IMR-90 (cell line): ENCODE results near the gene LY86. TPM values are rescaled to one million over a fixed set of nuclear protein-coding genes. Genes with fewer than 3 reads are reported as not detected.

ENCODE experiments used
- ATAC-seq: fragments of 200-7000 bp; cut with Tn5 transposase; 2 replicates; pipeline ENCODE4 v1.9.1; 2020; ENCODE audit warnings: low read depth, mild to moderate bottlenecking, moderate library complexity
- BruUV-seq: library from RNA; stranded (reverse); fragments of 400-500 nt; replicated peaks from 2 replicates; lab custom pipeline; 2021; lab: Mats Ljungman, UMichigan
- CTCF ChIA-PET: fragments of 300-600 bp; formaldehyde crosslinking; extraction: SDS; loops from one replicate; lab custom pipeline; 2021; ENCODE audit warnings: antibody characterized with exemption; lab: Yijun Ruan, JAX
- POLR2A ChIA-PET: fragments of 300-600 bp; sonication (Branson Sonifier 250); formaldehyde crosslinking; loops from one replicate; lab custom pipeline; 2022; ENCODE audit warnings: antibody characterized with exemption; ENCODE audit not compliant: unreplicated experiment; lab: Charles Lee
- DNase-seq: peaks from one replicate; pipeline ENCODE4 v3.0.0; 2013
- H2AFZ ChIP-seq: replicated peaks from 2 replicates; pipeline ENCODE3; 2013; ENCODE audit warnings: low read length, mild to moderate bottlenecking; ENCODE audit not compliant: poor library complexity
- H2AK5ac ChIP-seq: 2 replicates; pipeline ENCODE4 v1.6.1; 2013; ENCODE audit warnings: low read depth, low read length, inconsistent platforms
- H2AK9ac ChIP-seq: replicated peaks from 2 replicates; pipeline ENCODE3; 2013; ENCODE audit warnings: mild to moderate bottlenecking, low read depth, low read length, moderate library complexity; ENCODE audit not compliant: poor library complexity
- H2BK120ac ChIP-seq: 2 replicates; pipeline ENCODE4 v1.6.1; 2013; ENCODE audit warnings: low read depth, low read length, inconsistent platforms
- H2BK15ac ChIP-seq: 3 replicates; pipeline ENCODE4 v1.6.1; 2013; ENCODE audit warnings: low read depth, low read length, inconsistent platforms
- H2BK20ac ChIP-seq: 2 replicates; pipeline ENCODE4 v1.6.1; 2013; ENCODE audit warnings: low read depth, mild to moderate bottlenecking, inconsistent platforms, low read length, moderate library complexity
- H2BK5ac ChIP-seq: 2 replicates; pipeline ENCODE4 v1.6.1; 2013; ENCODE audit warnings: mild to moderate bottlenecking, low read depth, low read length, inconsistent platforms; ENCODE audit not compliant: poor library complexity, severe bottlenecking
- H3K14ac ChIP-seq: replicated peaks from 2 replicates; pipeline ENCODE4 v1.6.1; 2013; ENCODE audit warnings: low read depth, low read length, inconsistent platforms
- H3K18ac ChIP-seq: 2 replicates; pipeline ENCODE4 v1.6.1; 2013; ENCODE audit warnings: low read depth, low read length, control low read depth
- H3K23ac ChIP-seq: 2 replicates; pipeline ENCODE4 v1.6.1; 2013; ENCODE audit warnings: low read depth, low read length, inconsistent platforms
- H3K27ac ChIP-seq: 2 replicates; pipeline ENCODE4 v1.5.1; 2013; ENCODE audit warnings: mild to moderate bottlenecking, control low read depth, low read length; ENCODE audit not compliant: insufficient read depth
- H3K27me3 ChIP-seq: 2 replicates; pipeline ENCODE4 v1.6.1; 2013; ENCODE audit warnings: low read length; ENCODE audit not compliant: control insufficient read depth, insufficient read depth
- H3K36me3 ChIP-seq: 2 replicates; pipeline ENCODE4 v1.6.1; 2013; ENCODE audit warnings: low read length, mixed read lengths; ENCODE audit not compliant: control insufficient read depth, insufficient read depth
- H3K4ac ChIP-seq: 2 replicates; pipeline ENCODE4 v1.6.1; 2013; ENCODE audit warnings: low read depth, low read length, inconsistent platforms
- H3K4me1 ChIP-seq: 2 replicates; pipeline ENCODE4 v1.6.1; 2013; ENCODE audit warnings: low read length, mixed read lengths; ENCODE audit not compliant: control insufficient read depth, insufficient read depth
- H3K4me2 ChIP-seq: 2 replicates; pipeline ENCODE4 v1.6.1; 2013; ENCODE audit warnings: low read depth, mild to moderate bottlenecking, control low read depth, low read length, moderate library complexity
- H3K4me3 ChIP-seq: 2 replicates; pipeline ENCODE4 v1.5.1; 2013; ENCODE audit warnings: low read depth, mild to moderate bottlenecking, control low read depth, low read length, moderate library complexity; ENCODE audit not compliant: insufficient read depth
- H3K56ac ChIP-seq: 2 replicates; pipeline ENCODE4 v1.6.1; 2013; ENCODE audit warnings: low read length, inconsistent platforms; ENCODE audit not compliant: insufficient read depth; ENCODE audit errors: extremely low read depth
- H3K79me1 ChIP-seq, 2 experiments: 2 replicates each; pipeline ENCODE4 v1.6.1; 2013; ENCODE audit warnings: low read length in 2 of 2, inconsistent platforms in 1 of 2, low read depth in 1 of 2
- H3K9ac ChIP-seq: 2 replicates; pipeline ENCODE4 v1.6.1; 2013; ENCODE audit warnings: low read depth, low read length, control low read depth
- H3K9me1 ChIP-seq: 2 replicates; pipeline ENCODE4 v1.6.1; 2013; ENCODE audit warnings: low read length, inconsistent platforms; ENCODE audit not compliant: insufficient read depth
- H3K9me3 ChIP-seq: 2 replicates; pipeline ENCODE4 v1.6.1; 2013; ENCODE audit warnings: low read length; ENCODE audit not compliant: control insufficient read depth, insufficient read depth
- H4K20me1 ChIP-seq: 2 replicates; pipeline ENCODE4 v1.6.1; 2013; ENCODE audit warnings: low read length, inconsistent platforms; ENCODE audit not compliant: insufficient read depth
- H4K5ac ChIP-seq: 2 replicates; pipeline ENCODE4 v1.6.1; 2013; ENCODE audit warnings: mild to moderate bottlenecking, low read depth, low read length, control low read depth
- H4K8ac ChIP-seq, 2 experiments: 2 replicates each; pipeline ENCODE4 v1.6.1; 2013; ENCODE audit warnings: low read depth in 2 of 2, low read length in 2 of 2, control low read depth in 1 of 2, inconsistent platforms in 1 of 2
- H4K91ac ChIP-seq: 2 replicates; pipeline ENCODE4 v1.6.1; 2013; ENCODE audit warnings: low read depth, low read length, inconsistent platforms; ENCODE audit not compliant: insufficient read depth
- BHLHE40 ChIP-seq: fragments of 150-350 bp; IDR thresholded peaks from 2 replicates; pipeline ENCODE4 v1.6.1; 2016; ENCODE audit warnings: mild to moderate bottlenecking, low read depth, low read length
- CEBPB ChIP-seq: IDR thresholded peaks from 2 replicates; pipeline ENCODE4 v1.6.1; 2012; ENCODE audit warnings: low read depth, low read length, improper control_type of control experiment
- CHD1 ChIP-seq: IDR thresholded peaks from 2 replicates; pipeline ENCODE4 v1.6.1; 2012; ENCODE audit warnings: low read depth, low read length, improper control_type of control experiment
- FOS ChIP-seq: fragments of 150-350 bp; IDR thresholded peaks from 2 replicates; pipeline ENCODE4 v1.6.1; 2016; ENCODE audit warnings: low read depth, low read length
- MAFK ChIP-seq: IDR thresholded peaks from 2 replicates; pipeline ENCODE4 v1.6.1; 2012; ENCODE audit warnings: low read depth, low read length, improper control_type of control experiment
- MAZ ChIP-seq: IDR thresholded peaks from 2 replicates; pipeline ENCODE4 v1.6.1; 2012; ENCODE audit warnings: low read depth, mild to moderate bottlenecking, low read length, improper control_type of control experiment, moderate library complexity, borderline replicate concordance
- MXI1 ChIP-seq: IDR thresholded peaks from 2 replicates; pipeline ENCODE4 v1.6.1; 2012; ENCODE audit warnings: low read depth, mild to moderate bottlenecking, low read length, moderate library complexity, borderline replicate concordance
- NFE2L2 ChIP-seq: fragments of 150-350 bp; IDR thresholded peaks from 2 replicates; pipeline ENCODE4 v1.6.1; 2016; ENCODE audit warnings: low read depth, mild to moderate bottlenecking, low read length
- POLR2A ChIP-seq: IDR thresholded peaks from 2 replicates; pipeline ENCODE4 v1.6.1; 2012; ENCODE audit warnings: mild to moderate bottlenecking, low read depth, low read length
- RAD21 ChIP-seq: IDR thresholded peaks from 2 replicates; pipeline ENCODE4 v1.6.1; 2012; ENCODE audit warnings: low read length, improper control_type of control experiment
- RCOR1 ChIP-seq: IDR thresholded peaks from 2 replicates; pipeline ENCODE4 v1.6.1; 2012; ENCODE audit warnings: mild to moderate bottlenecking, low read length, improper control_type of control experiment; ENCODE audit not compliant: insufficient replicate concordance
- RFX5 ChIP-seq: IDR thresholded peaks from 2 replicates; pipeline ENCODE4 v1.8.0; 2012; ENCODE audit warnings: low read depth, mild to moderate bottlenecking, low read length, moderate library complexity
- SMC3 ChIP-seq: fragments of 150-350 bp; IDR thresholded peaks from 2 replicates; pipeline ENCODE4 v1.6.1; 2016; ENCODE audit warnings: low read depth, mild to moderate bottlenecking, antibody characterized with exemption, low read length, moderate library complexity
- WGBS, 2 experiments: methylation state at CpG; one replicate each; pipeline versions ENCODE4 v1.1.5 to v1.1.7; 2013; ENCODE audit warnings: missing lambda C conversion rate in 2 of 2; ENCODE audit not compliant: insufficient read length in 1 of 2; ENCODE audit errors: extremely low coverage in 2 of 2; 5-methylcytosine and 5-hydroxymethylcytosine counted together
- dilution Hi-C: fragments of 300-500 bp; cut with HindIII; formaldehyde crosslinking; loops from one replicate; pipeline ENCODE4 v1.14.3; 2018; ENCODE audit warnings: low sequenced_read_pairs; ENCODE audit not compliant: unreplicated experiment
- in situ Hi-C: fragments of 300-500 bp; cut with MboI; formaldehyde crosslinking; loops from 3 replicates; pipeline ENCODE4 v1.14.3; 2019; ENCODE audit warnings: low sequenced_read_pairs, inconsistent platforms, mixed read lengths
- intact Hi-C: fragments of 100-400 bp; cut with micrococcal nuclease; formaldehyde crosslinking; loops from 2 replicates; pipeline ENCODE4 v1.10.0; 2022
- polyA plus RNA-seq, 3 experiments: library from polyadenylated mRNA; depleted of rRNA; stranded (reverse); fragments of >200 nt; gene quantifications; 2 replicates each; pipeline ENCODE4 v1.2.3, GENCODE V29; 2012; ENCODE audit warnings: low replicate concordance in 1 of 3
- total RNA-seq: library from RNA; depleted of rRNA; stranded (reverse); fragments of >200 nt; gene quantifications from 2 replicates; pipeline ENCODE4 v1.2.3, GENCODE V29; 2012
- TF ChIP-seq, protein P1 (sequence below): conservative IDR thresholded peaks from 2 replicates; pipeline ENCODE4 v1.5.1; 2012; ENCODE audit warnings: mild to moderate bottlenecking, low read depth, low read length, improper control_type of control experiment
- TF ChIP-seq, protein P2 (sequence below): fragments of 150-350 bp; IDR thresholded peaks from 2 replicates; pipeline ENCODE4 v1.6.1; 2017; ENCODE audit warnings: mild to moderate bottlenecking, antibody characterized with exemption, low read length, low read depth
- TF ChIP-seq, protein P3 (sequence below): fragments of 150-350 bp; IDR thresholded peaks from 2 replicates; pipeline ENCODE4 v1.6.1; 2016; ENCODE audit warnings: low read depth, mild to moderate bottlenecking, low read length, moderate library complexity, borderline replicate concordance

The LY86 gene
- total and polyA plus RNA-seq, 2 of the 4 experiments (the other 2 are of a cell fraction): not detected

DNA sequence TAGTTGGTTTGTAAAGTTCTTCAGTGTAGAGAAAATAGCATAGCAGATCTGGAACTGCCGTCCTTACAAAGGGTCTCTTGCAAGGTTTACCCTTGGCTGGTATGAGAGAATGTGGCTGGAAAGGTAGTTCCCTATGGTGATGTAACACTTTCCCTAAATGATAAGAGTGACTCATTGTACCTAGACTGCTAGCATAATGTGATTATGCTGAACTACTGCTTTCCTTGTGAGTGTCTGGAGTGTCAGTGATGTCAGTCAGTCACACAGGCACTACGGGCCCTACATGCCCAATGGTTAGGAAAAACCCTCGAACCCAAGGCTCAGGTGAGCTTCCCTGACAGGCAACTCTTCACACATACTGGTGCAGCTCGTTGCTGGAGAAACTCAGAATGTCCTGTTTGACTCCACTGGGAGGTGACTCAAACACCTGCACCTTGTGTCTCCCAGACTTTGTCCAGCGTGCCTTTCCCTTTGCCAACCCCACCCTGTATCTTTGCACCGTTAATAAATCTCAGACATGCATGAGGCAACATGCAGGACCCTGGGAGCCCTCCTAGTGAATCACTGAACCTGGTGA is 28.4 kb upstream of the LY86 start:
- H3K9me3 ChIP-seq: no peaks in the 10 kb centered on the region
- ATAC-seq (no peak), DNase-seq (no peak)
- no peak overlapping the region for H2BK120ac ChIP-seq
- no peaks in the 10 kb centered on the region for H3K79me1 ChIP-seq
- in situ Hi-C loops: no loop called here
- no peaks in the 10 kb centered on the region for H3K27me3 ChIP-seq
- POLR2A ChIA-PET: no interaction called here
- H3K4ac ChIP-seq: no peak overlapping the region
- H3K9ac ChIP-seq: no peak overlapping the region
- H3K23ac ChIP-seq: no peak overlapping the region
- H3K9me1 ChIP-seq: no peaks in the 10 kb centered on the region
- no peak overlapping the region for H3K56ac ChIP-seq
- no peak overlapping the region for H3K4me2 ChIP-seq
- H4K91ac ChIP-seq: no peak overlapping the region
- no peak overlapping the region for H2BK15ac ChIP-seq
- WGBS, 2 experiments: no CpG with 5 or more reads among the region's 6 CpGs
- CTCF ChIA-PET: no interaction called here
- no peak overlapping the region for H3K14ac ChIP-seq
- H3K4me3 ChIP-seq: no peak overlapping the region
- no peak overlapping the region for H4K5ac ChIP-seq
- no peaks in the 10 kb centered on the region for H4K20me1 ChIP-seq
- TF ChIP-seq SMC3 (no peak), CEBPB (no peak), POLR2A (no peak), MAFK (no peak), NFE2L2 (no peak), MAZ (no peak), FOS (no peak), RFX5 (no peak), RCOR1 (no peak), CHD1 (no peak), MXI1 (no peak), BHLHE40 (no peak), RAD21 (no peak)
- TF ChIP-seq, protein P1, sequence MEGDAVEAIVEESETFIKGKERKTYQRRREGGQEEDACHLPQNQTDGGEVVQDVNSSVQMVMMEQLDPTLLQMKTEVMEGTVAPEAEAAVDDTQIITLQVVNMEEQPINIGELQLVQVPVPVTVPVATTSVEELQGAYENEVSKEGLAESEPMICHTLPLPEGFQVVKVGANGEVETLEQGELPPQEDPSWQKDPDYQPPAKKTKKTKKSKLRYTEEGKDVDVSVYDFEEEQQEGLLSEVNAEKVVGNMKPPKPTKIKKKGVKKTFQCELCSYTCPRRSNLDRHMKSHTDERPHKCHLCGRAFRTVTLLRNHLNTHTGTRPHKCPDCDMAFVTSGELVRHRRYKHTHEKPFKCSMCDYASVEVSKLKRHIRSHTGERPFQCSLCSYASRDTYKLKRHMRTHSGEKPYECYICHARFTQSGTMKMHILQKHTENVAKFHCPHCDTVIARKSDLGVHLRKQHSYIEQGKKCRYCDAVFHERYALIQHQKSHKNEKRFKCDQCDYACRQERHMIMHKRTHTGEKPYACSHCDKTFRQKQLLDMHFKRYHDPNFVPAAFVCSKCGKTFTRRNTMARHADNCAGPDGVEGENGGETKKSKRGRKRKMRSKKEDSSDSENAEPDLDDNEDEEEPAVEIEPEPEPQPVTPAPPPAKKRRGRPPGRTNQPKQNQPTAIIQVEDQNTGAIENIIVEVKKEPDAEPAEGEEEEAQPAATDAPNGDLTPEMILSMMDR: no peak
- TF ChIP-seq, protein P2, sequence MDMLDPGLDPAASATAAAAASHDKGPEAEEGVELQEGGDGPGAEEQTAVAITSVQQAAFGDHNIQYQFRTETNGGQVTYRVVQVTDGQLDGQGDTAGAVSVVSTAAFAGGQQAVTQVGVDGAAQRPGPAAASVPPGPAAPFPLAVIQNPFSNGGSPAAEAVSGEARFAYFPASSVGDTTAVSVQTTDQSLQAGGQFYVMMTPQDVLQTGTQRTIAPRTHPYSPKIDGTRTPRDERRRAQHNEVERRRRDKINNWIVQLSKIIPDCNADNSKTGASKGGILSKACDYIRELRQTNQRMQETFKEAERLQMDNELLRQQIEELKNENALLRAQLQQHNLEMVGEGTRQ: no peak
- TF ChIP-seq, protein P3, sequence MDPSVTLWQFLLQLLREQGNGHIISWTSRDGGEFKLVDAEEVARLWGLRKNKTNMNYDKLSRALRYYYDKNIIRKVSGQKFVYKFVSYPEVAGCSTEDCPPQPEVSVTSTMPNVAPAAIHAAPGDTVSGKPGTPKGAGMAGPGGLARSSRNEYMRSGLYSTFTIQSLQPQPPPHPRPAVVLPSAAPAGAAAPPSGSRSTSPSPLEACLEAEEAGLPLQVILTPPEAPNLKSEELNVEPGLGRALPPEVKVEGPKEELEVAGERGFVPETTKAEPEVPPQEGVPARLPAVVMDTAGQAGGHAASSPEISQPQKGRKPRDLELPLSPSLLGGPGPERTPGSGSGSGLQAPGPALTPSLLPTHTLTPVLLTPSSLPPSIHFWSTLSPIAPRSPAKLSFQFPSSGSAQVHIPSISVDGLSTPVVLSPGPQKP: no peak
- dilution Hi-C loops: no loop called here
- H2AK5ac ChIP-seq: no peak overlapping the region
- no TSS peak for BruUV-seq
- H2BK20ac ChIP-seq: no peak overlapping the region
- H2AFZ ChIP-seq: no peak overlapping the region
- no peak overlapping the region for H3K27ac ChIP-seq
- intact Hi-C loops: no loop called here
- no peaks in the 10 kb centered on the region for H3K4me1 ChIP-seq
- H3K36me3 ChIP-seq: no peaks in the 10 kb centered on the region
- H3K18ac ChIP-seq: no peak overlapping the region
- H2BK5ac ChIP-seq: no peak overlapping the region
- no peak overlapping the region for H4K8ac ChIP-seq
- H2AK9ac ChIP-seq: no peak overlapping the region
